ENCODE data around the gene NPM3.

- TF ChIP-seq POLR2AphosphoS5 (IDR thresholded peaks at IDR 0.05; ENCODE audit: low read depth) (no peak), CTCF (IDR thresholded peaks at IDR 0.05; ENCODE audit: insufficient read depth, low read length) (no peak), SPI1 (IDR thresholded peaks at IDR 0.05; ENCODE audit: borderline replicate concordance, low read depth) (no peak)
Observed at GRCh38 chr10:101762736-101763135, 20.5 kb downstream of the NPM3 start.
